PFSK-1 (cell line): ENCODE data around the gene DNAH17.
A peak's percentile ranks its signal among the peaks of the same experiment; 100 is the strongest.

Source experiments
- FOXP2 ChIP-seq: optimal IDR thresholded peaks from 2 replicates; pipeline ENCODE3; 2011; ENCODE audit warnings: borderline replicate concordance, control low read depth, inconsistent platforms; ENCODE audit not compliant: insufficient read depth; ENCODE audit errors: extremely low read length, extremely low read depth
- POLR2AphosphoS5 ChIP-seq: IDR thresholded peaks from 2 replicates; pipeline ENCODE4 v1.6.1; 2012; ENCODE audit warnings: low read depth, mild to moderate bottlenecking, control low read depth, low read length, moderate library complexity
- REST ChIP-seq, 2 experiments: IDR thresholded peaks; 2 replicates each; pipeline versions ENCODE4 v1.6.1 to v1.8.0; 2011 to 2012; ENCODE audit warnings: low read depth in 2 of 2, low read length in 2 of 2, control low read depth in 1 of 2, inconsistent platforms in 1 of 2, mild to moderate bottlenecking in 1 of 2, moderate library complexity in 1 of 2; ENCODE audit not compliant: insufficient read depth in 1 of 2
- SIN3A ChIP-seq: IDR thresholded peaks from 2 replicates; pipeline ENCODE4 v1.6.1; 2012; ENCODE audit warnings: mild to moderate bottlenecking, low read length, moderate library complexity, borderline replicate concordance; ENCODE audit not compliant: insufficient read depth
- TAF1 ChIP-seq: IDR thresholded peaks from 2 replicates; pipeline ENCODE4 v1.6.1; 2012; ENCODE audit warnings: low read length, control low read depth, borderline replicate concordance; ENCODE audit not compliant: insufficient read depth

The DNAH17 gene

GRCh38 chr17:78391051-78391431, 186.2 kb downstream of the DNAH17 start:
- TF ChIP-seq POLR2AphosphoS5 (no peak), TAF1 (no peak), SIN3A (no peak), REST (IDR thresholded peaks at IDR 0.05; ENCODE audit: insufficient read depth in 1 of 2, low read depth in 2 of 2, low read length in 2 of 2) (no peak), FOXP2 (no peak)

GRCh38 chr17:78390241-78391050, 186.8 kb downstream of the DNAH17 start:
- TF ChIP-seq SIN3A (peak; percentile 37; the same call in 1 of the 2 replicates), POLR2AphosphoS5 (no peak)

- no peak for TF ChIP-seq FOXP2
- no peak for TF ChIP-seq REST (IDR thresholded peaks at IDR 0.05; ENCODE audit: insufficient read depth in 1 of 2, low read depth in 2 of 2, low read length in 2 of 2)
- no peak for TF ChIP-seq SIN3A
- no peak for TF ChIP-seq POLR2AphosphoS5
- TF ChIP-seq TAF1 = no peak
These were observed 188.9 kb downstream of the DNAH17 start for GRCh38 chr17:78387977-78388941.

- TF ChIP-seq FOXP2 = no peak
- TF ChIP-seq SIN3A = no peak
- no peak for TF ChIP-seq TAF1
- TF ChIP-seq REST (IDR thresholded peaks at IDR 0.05; ENCODE audit: insufficient read depth in 1 of 2, low read depth in 2 of 2, low read length in 2 of 2) = no peak
- TF ChIP-seq POLR2AphosphoS5 = no peak
These were observed 192.6 kb downstream of the DNAH17 start for GRCh38 chr17:78384479-78385175.

- TF ChIP-seq POLR2AphosphoS5 (no peak), REST (IDR thresholded peaks at IDR 0.05; ENCODE audit: insufficient read depth in 1 of 2, low read depth in 2 of 2, low read length in 2 of 2) (peak in 1 of 2 experiments; percentile 51; a peak in 1 of 4 replicates), FOXP2 (peak; percentile 49)
These were observed 193.3 kb downstream of the DNAH17 start for GRCh38 chr17:78383725-78384471.
